Gastrocnemius medialis (tissue), 4 donors: ENCODE data around the gene HTR4.

Source experiments
- CTCF ChIP-seq, 5 experiments: fragments of 450-650 bp in 3 of 5; fragments of 200-600 bp in 2 of 5; sonication (generic) in 2 of 5; IDR thresholded peaks in 4 of 5; conservative IDR thresholded peaks in 1 of 5; 1 replicate in 4 of 5; 2 replicates in 1 of 5; pipeline ENCODE4 v1.5.1; 2016 to 2019; ENCODE audit warnings: antibody characterized with exemption in 5 of 5, mild to moderate bottlenecking in 3 of 5, moderate library complexity in 3 of 5
- POLR2A ChIP-seq, 2 donors: fragments of 450-650 bp; IDR thresholded peaks; one replicate each; pipeline ENCODE4 v1.6.1; 2017; ENCODE audit warnings: antibody characterized with exemption in 2 of 2, mild to moderate bottlenecking in 2 of 2, moderate library complexity in 2 of 2

GRCh38 chr5:148586796-148587195 is 67.5 kb downstream of the HTR4 start:
- no peak for TF ChIP-seq CTCF (IDR thresholded peaks at IDR 0.05 in 4 of 5, conservative IDR thresholded peaks at IDR 0.05 in 1 of 5)
- no peak for TF ChIP-seq POLR2A (IDR thresholded peaks at IDR 0.05)
